ENCODE results near the gene CFAP20DC.

DNA sequence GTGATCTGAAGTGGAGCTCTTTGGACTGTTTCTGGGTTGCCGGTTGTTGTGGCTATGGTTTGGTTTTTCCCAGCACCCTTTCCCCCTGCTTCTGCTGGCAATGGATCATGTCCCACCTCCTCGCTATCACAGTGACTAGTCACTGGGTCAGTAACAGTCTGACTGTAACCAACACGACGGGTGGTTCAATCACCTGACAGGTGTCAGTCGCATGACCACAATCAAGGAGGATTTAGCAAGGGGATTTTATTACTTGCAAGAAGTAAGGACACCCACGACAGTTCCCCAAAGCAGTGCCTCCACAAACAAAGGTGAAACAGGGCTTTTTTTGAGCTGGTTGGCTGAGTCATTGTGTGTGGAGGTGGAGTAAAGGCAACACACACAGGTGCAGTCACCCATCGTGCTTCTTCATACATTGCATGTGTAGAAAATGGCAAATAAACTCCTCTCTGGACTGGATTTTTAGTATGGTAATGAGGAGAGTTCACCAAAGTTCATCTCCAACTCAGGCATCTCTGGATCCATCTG, 324.4 kb downstream of the CFAP20DC start:
- no peak for TF ChIP-seq EZH2 (optimal IDR thresholded peaks at IDR 0.05; ENCODE audit: low read depth, low read length)
- TF ChIP-seq, protein P1, sequence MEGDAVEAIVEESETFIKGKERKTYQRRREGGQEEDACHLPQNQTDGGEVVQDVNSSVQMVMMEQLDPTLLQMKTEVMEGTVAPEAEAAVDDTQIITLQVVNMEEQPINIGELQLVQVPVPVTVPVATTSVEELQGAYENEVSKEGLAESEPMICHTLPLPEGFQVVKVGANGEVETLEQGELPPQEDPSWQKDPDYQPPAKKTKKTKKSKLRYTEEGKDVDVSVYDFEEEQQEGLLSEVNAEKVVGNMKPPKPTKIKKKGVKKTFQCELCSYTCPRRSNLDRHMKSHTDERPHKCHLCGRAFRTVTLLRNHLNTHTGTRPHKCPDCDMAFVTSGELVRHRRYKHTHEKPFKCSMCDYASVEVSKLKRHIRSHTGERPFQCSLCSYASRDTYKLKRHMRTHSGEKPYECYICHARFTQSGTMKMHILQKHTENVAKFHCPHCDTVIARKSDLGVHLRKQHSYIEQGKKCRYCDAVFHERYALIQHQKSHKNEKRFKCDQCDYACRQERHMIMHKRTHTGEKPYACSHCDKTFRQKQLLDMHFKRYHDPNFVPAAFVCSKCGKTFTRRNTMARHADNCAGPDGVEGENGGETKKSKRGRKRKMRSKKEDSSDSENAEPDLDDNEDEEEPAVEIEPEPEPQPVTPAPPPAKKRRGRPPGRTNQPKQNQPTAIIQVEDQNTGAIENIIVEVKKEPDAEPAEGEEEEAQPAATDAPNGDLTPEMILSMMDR (IDR thresholded peaks at IDR 0.05; ENCODE audit: low read length): no peak
- no peak for TF ChIP-seq EZH2phosphoT487 (IDR thresholded peaks at IDR 0.05; ENCODE audit: low read length)
